ENCODE data around the gene LRP10. TPM values are rescaled to one million over a fixed set of nuclear protein-coding genes. Genes with fewer than 3 reads are reported as not detected.

The LRP10 gene
- total RNA-seq, 1 experiment from 2014 or later: 78.3 TPM

GRCh38 chr14:22893706-22894105 lies 22.2 kb downstream of the LRP10 start:
- Histone ChIP-seq H3K27me3 (ENCODE audit: control insufficient read depth, insufficient read depth, low read length) (no peaks in the 10 kb centered on the region), H3K4me3 (ENCODE audit: low read depth in 2 of 2, low read length in 2 of 2) (no peak overlapping the region), H3K4me1 (ENCODE audit: control insufficient read depth, insufficient read depth, low read length) (no peaks in the 10 kb centered on the region), H3K9me3 (ENCODE audit: control insufficient read depth, insufficient read depth, low read depth, low read length) (no peaks in the 10 kb centered on the region), H3K36me3 (ENCODE audit: control insufficient read depth, insufficient read depth, low read length) (no peaks in the 10 kb centered on the region), H3K27ac (ENCODE audit: low read length) (no peak overlapping the region)
- in situ Hi-C loops (cut with HindIII; ENCODE audit: low pct_unique_long_range_greater_than_20kb, low sequenced_read_pairs) (no loop called here), intact Hi-C loops (cut with micrococcal nuclease; ENCODE audit: unreplicated experiment) (no loop called here)
- ChIA-PET POLR2A (no interaction called here), CTCF (no interaction called here)
- ATAC-seq (no peak), DNase-seq (ENCODE audit: low read depth, low spot score) (no peak)
- BruUV-seq (replicated peaks): no TSS peak
- TF ChIP-seq, protein P1, sequence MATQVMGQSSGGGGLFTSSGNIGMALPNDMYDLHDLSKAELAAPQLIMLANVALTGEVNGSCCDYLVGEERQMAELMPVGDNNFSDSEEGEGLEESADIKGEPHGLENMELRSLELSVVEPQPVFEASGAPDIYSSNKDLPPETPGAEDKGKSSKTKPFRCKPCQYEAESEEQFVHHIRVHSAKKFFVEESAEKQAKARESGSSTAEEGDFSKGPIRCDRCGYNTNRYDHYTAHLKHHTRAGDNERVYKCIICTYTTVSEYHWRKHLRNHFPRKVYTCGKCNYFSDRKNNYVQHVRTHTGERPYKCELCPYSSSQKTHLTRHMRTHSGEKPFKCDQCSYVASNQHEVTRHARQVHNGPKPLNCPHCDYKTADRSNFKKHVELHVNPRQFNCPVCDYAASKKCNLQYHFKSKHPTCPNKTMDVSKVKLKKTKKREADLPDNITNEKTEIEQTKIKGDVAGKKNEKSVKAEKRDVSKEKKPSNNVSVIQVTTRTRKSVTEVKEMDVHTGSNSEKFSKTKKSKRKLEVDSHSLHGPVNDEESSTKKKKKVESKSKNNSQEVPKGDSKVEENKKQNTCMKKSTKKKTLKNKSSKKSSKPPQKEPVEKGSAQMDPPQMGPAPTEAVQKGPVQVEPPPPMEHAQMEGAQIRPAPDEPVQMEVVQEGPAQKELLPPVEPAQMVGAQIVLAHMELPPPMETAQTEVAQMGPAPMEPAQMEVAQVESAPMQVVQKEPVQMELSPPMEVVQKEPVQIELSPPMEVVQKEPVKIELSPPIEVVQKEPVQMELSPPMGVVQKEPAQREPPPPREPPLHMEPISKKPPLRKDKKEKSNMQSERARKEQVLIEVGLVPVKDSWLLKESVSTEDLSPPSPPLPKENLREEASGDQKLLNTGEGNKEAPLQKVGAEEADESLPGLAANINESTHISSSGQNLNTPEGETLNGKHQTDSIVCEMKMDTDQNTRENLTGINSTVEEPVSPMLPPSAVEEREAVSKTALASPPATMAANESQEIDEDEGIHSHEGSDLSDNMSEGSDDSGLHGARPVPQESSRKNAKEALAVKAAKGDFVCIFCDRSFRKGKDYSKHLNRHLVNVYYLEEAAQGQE (IDR thresholded peaks at IDR 0.05; ENCODE audit: insufficient read depth in 1 of 2, low read depth in 2 of 2, low read length in 1 of 2): no peak
- TF ChIP-seq SIN3A (IDR thresholded peaks at IDR 0.05; ENCODE audit: borderline replicate concordance, insufficient read depth, low read depth, low read length): no peak
- no peak for TF ChIP-seq POLR2AphosphoS5 (IDR thresholded peaks at IDR 0.05; ENCODE audit: low read depth, low read length)
- TF ChIP-seq TCF7L2 (IDR thresholded peaks at IDR 0.05; ENCODE audit: low read depth, low read length): no peak
- TF ChIP-seq, protein P2, sequence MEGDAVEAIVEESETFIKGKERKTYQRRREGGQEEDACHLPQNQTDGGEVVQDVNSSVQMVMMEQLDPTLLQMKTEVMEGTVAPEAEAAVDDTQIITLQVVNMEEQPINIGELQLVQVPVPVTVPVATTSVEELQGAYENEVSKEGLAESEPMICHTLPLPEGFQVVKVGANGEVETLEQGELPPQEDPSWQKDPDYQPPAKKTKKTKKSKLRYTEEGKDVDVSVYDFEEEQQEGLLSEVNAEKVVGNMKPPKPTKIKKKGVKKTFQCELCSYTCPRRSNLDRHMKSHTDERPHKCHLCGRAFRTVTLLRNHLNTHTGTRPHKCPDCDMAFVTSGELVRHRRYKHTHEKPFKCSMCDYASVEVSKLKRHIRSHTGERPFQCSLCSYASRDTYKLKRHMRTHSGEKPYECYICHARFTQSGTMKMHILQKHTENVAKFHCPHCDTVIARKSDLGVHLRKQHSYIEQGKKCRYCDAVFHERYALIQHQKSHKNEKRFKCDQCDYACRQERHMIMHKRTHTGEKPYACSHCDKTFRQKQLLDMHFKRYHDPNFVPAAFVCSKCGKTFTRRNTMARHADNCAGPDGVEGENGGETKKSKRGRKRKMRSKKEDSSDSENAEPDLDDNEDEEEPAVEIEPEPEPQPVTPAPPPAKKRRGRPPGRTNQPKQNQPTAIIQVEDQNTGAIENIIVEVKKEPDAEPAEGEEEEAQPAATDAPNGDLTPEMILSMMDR (IDR thresholded peaks at IDR 0.05): no peak

GRCh38 chr14:22895402-22895801 lies 23.9 kb downstream of the LRP10 start:
- CTCF ChIA-PET: no interaction called here
- intact Hi-C loops (cut with micrococcal nuclease; ENCODE audit: unreplicated experiment): no loop called here

More at GRCh38 chr14:22895402-22895801, 23.9 kb downstream of the LRP10 start:
- no peak for ATAC-seq
- in situ Hi-C loops (cut with HindIII; ENCODE audit: low pct_unique_long_range_greater_than_20kb, low sequenced_read_pairs): no loop called here
- H3K27me3 ChIP-seq (ENCODE audit: control insufficient read depth, insufficient read depth, low read length): no peaks in the 10 kb centered on the region
- H3K9me3 ChIP-seq (ENCODE audit: control insufficient read depth, insufficient read depth, low read depth, low read length): no peaks in the 10 kb centered on the region
- no peak overlapping the region for H3K4me3 ChIP-seq (ENCODE audit: low read depth in 2 of 2, low read length in 2 of 2)
- no peaks in the 10 kb centered on the region for H3K36me3 ChIP-seq (ENCODE audit: control insufficient read depth, insufficient read depth, low read length)
- POLR2A ChIA-PET: no interaction called here
- H3K4me1 ChIP-seq (ENCODE audit: control insufficient read depth, insufficient read depth, low read length): no peaks in the 10 kb centered on the region
- no peak for DNase-seq (ENCODE audit: low read depth, low spot score)
- H3K27ac ChIP-seq (ENCODE audit: low read length): no peak overlapping the region
- TF ChIP-seq SIN3A (IDR thresholded peaks at IDR 0.05; ENCODE audit: borderline replicate concordance, insufficient read depth, low read depth, low read length) (no peak), POLR2AphosphoS5 (IDR thresholded peaks at IDR 0.05; ENCODE audit: low read depth, low read length) (no peak), TCF7L2 (IDR thresholded peaks at IDR 0.05; ENCODE audit: low read depth, low read length) (no peak)
- TF ChIP-seq, protein P2 (IDR thresholded peaks at IDR 0.05): no peak
- TF ChIP-seq, protein P1 (IDR thresholded peaks at IDR 0.05; ENCODE audit: insufficient read depth in 1 of 2, low read depth in 2 of 2, low read length in 1 of 2): no peak
- no TSS peak for BruUV-seq (replicated peaks)

Measured in Panc1 (cell line).